NCI-H82 (cell line): ENCODE measurements around the gene POU2F3.

Experiments used
- DNase-seq: peaks from one replicate; lab custom pipeline; 2025; lab: John Stamatoyannopoulos, UW

Gene POU2F3

GRCh38 chr11:120340529-120340928 is 100.6 kb downstream of the POU2F3 start:
- no peak for DNase-seq

- no peak for DNase-seq
These were observed 102.3 kb downstream of the POU2F3 start for GRCh38 chr11:120342226-120342625.

- DNase-seq = no peak
These were observed 102.7 kb downstream of the POU2F3 start for GRCh38 chr11:120342678-120343077.

- DNase-seq = no peak
These were observed 103.5 kb downstream of the POU2F3 start for GRCh38 chr11:120343429-120343828.

- no peak for DNase-seq
These were observed 104.5 kb downstream of the POU2F3 start for GRCh38 chr11:120344302-120345004.

- DNase-seq = peak; percentile 36
These were observed 106.3 kb downstream of the POU2F3 start for GRCh38 chr11:120346233-120346632.

GRCh38 chr11:120350637-120351036 is 110.7 kb downstream of the POU2F3 start:
- DNase-seq = no peak

GRCh38 chr11:120352405-120352804 is 112.5 kb downstream of the POU2F3 start:
- DNase-seq = no peak

- DNase-seq = no peak
These were observed 114.1 kb downstream of the POU2F3 start for GRCh38 chr11:120354068-120354467.

- no peak for DNase-seq
These were observed 114.8 kb downstream of the POU2F3 start for GRCh38 chr11:120354779-120355178.

- DNase-seq = no peak
These were observed 117.7 kb downstream of the POU2F3 start for GRCh38 chr11:120357620-120358019.

- DNase-seq = no peak
These were observed 118.8 kb downstream of the POU2F3 start for GRCh38 chr11:120358729-120359128.

GRCh38 chr11:120363436-120363835 is 123.5 kb downstream of the POU2F3 start:
- DNase-seq = no peak

GRCh38 chr11:120365512-120365911 is 125.6 kb downstream of the POU2F3 start:
- DNase-seq = no peak
